HL-60 (cell line): ENCODE measurements around the gene LAMC3.

ENCODE experiments used
- DNase-seq, 2 experiments: peaks; one replicate each; pipeline ENCODE4 v3.0.0-alpha.2; 2010 to 2020; ENCODE audit warnings: low read depth in 1 of 2, low spot score in 1 of 2
- H3K27ac ChIP-seq: fragments of 250-450 bp; sonication (Bioruptor Pico); replicated peaks from 2 replicates; pipeline ENCODE4 v1.5.1; 2020; ENCODE audit warnings: mild to moderate bottlenecking, moderate library complexity
- H3K27me3 ChIP-seq: fragments of 250-450 bp; sonication (Bioruptor Pico); 2 replicates; pipeline ENCODE4 v1.5.1; 2021; ENCODE audit warnings: mild to moderate bottlenecking, moderate library complexity; ENCODE audit not compliant: insufficient read depth, poor library complexity, severe bottlenecking
- H3K4me3 ChIP-seq: replicated peaks from 2 replicates; pipeline ENCODE4 v1.5.1; 2011; ENCODE audit warnings: mild to moderate bottlenecking, control low read depth, low read length; ENCODE audit not compliant: insufficient read depth
- GABPA ChIP-seq: IDR thresholded peaks from 2 replicates; pipeline ENCODE4 v1.6.1; 2012; ENCODE audit warnings: low read depth
- POLR2AphosphoS5 ChIP-seq: IDR thresholded peaks from 2 replicates; pipeline ENCODE4 v1.6.1; 2012; ENCODE audit warnings: low read depth
- SPI1 ChIP-seq: IDR thresholded peaks from 2 replicates; pipeline ENCODE4 v1.6.1; 2012; ENCODE audit warnings: low read depth, mild to moderate bottlenecking, borderline replicate concordance
- TF ChIP-seq, protein P1 (sequence below): IDR thresholded peaks from one replicate; pipeline ENCODE4 v1.5.1; 2011; ENCODE audit warnings: low read length, control low read depth, inconsistent platforms; ENCODE audit not compliant: insufficient read depth
- TF ChIP-seq, protein P2 (sequence below): IDR thresholded peaks from 2 replicates; pipeline ENCODE4 v1.6.1; 2012; ENCODE audit warnings: low read depth; ENCODE audit not compliant: insufficient replicate concordance

The LAMC3 gene

DNA sequence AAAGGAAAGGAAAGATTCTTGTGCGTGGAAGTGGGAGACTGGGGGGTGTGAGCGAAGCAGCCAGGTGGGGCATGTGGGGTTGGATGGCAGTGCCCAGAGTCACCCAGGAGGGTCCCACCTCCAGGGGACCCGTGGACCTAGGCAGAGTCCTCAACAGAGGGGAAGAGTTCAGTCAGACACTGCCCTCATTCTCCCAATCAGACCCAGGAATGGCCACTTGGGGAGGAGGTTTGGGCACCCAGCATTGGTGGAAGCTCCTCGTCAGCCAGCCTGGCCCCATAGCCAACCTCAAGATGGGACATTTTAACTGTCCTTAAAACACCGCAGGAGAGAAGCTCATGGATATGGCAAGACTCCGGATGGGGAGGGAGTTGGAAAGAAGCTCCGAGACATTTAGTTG is 21.9 kb upstream of the LAMC3 start:
- H3K27me3 ChIP-seq: no peaks in the 10 kb centered on the region
- H3K27ac ChIP-seq: no peak overlapping the region
- TF ChIP-seq, protein P1, sequence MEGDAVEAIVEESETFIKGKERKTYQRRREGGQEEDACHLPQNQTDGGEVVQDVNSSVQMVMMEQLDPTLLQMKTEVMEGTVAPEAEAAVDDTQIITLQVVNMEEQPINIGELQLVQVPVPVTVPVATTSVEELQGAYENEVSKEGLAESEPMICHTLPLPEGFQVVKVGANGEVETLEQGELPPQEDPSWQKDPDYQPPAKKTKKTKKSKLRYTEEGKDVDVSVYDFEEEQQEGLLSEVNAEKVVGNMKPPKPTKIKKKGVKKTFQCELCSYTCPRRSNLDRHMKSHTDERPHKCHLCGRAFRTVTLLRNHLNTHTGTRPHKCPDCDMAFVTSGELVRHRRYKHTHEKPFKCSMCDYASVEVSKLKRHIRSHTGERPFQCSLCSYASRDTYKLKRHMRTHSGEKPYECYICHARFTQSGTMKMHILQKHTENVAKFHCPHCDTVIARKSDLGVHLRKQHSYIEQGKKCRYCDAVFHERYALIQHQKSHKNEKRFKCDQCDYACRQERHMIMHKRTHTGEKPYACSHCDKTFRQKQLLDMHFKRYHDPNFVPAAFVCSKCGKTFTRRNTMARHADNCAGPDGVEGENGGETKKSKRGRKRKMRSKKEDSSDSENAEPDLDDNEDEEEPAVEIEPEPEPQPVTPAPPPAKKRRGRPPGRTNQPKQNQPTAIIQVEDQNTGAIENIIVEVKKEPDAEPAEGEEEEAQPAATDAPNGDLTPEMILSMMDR: no peak
- no peak for TF ChIP-seq GABPA
- no peak for TF ChIP-seq SPI1
- TF ChIP-seq POLR2AphosphoS5: no peak
- TF ChIP-seq, protein P2, sequence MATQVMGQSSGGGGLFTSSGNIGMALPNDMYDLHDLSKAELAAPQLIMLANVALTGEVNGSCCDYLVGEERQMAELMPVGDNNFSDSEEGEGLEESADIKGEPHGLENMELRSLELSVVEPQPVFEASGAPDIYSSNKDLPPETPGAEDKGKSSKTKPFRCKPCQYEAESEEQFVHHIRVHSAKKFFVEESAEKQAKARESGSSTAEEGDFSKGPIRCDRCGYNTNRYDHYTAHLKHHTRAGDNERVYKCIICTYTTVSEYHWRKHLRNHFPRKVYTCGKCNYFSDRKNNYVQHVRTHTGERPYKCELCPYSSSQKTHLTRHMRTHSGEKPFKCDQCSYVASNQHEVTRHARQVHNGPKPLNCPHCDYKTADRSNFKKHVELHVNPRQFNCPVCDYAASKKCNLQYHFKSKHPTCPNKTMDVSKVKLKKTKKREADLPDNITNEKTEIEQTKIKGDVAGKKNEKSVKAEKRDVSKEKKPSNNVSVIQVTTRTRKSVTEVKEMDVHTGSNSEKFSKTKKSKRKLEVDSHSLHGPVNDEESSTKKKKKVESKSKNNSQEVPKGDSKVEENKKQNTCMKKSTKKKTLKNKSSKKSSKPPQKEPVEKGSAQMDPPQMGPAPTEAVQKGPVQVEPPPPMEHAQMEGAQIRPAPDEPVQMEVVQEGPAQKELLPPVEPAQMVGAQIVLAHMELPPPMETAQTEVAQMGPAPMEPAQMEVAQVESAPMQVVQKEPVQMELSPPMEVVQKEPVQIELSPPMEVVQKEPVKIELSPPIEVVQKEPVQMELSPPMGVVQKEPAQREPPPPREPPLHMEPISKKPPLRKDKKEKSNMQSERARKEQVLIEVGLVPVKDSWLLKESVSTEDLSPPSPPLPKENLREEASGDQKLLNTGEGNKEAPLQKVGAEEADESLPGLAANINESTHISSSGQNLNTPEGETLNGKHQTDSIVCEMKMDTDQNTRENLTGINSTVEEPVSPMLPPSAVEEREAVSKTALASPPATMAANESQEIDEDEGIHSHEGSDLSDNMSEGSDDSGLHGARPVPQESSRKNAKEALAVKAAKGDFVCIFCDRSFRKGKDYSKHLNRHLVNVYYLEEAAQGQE: no peak
- no peak for DNase-seq
- H3K4me3 ChIP-seq: no peak overlapping the region

DNA sequence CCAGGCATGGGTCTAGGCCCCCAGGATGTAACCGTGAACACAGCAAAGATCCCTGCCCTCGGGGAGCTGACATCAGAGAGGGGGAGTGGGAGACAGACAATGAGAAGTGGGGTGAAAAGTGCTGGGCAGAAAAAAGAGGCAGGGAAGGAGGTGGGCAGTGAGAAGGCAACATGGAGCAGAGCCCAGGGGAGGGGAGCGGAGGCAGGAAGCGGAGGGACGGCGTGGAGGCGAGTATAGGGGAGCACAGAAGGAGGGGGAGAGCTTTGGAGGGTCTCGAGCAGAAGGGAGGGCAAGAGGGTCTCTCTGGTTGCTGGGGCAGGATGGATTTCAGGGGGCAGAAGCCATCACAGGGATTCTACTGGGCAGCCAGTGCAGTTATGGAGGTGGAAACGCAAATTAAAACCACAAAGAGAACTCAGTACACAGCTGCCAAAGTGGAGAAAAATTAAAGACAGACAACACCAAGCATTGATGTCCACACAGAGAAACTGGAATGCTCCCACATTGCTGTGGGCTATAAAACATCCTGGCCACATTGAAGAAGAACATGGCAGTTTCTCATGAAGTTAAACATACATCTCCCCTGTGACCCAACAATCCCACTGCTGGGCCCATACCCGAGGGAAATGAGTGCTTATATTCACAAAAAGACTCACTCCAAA is 21.1 kb upstream of the LAMC3 start:
- H3K27ac ChIP-seq: no peak overlapping the region
- TF ChIP-seq, protein P2: no peak
- no peaks in the 10 kb centered on the region for H3K27me3 ChIP-seq
- H3K4me3 ChIP-seq: no peak overlapping the region
- no peak for DNase-seq

DNA sequence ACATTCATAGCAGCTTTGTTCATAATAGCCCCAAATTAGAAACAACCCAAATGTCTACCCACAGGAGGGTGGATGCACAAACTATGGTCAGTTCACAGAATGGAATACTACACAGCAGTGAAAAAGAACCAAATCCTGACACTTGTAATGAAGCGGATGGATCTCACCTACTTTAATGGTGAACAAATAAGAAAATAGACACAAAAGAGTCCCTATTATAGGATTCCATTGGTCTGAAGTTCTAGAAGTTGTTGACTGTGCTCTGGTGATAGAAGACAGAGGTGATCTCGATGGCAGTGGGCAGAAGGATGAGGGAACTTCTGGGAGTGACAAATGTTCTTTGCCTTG is 20.6 kb upstream of the LAMC3 start:
- Histone ChIP-seq H3K4me3 (no peak overlapping the region), H3K27me3 (no peaks in the 10 kb centered on the region), H3K27ac (no peak overlapping the region)
- TF ChIP-seq, protein P2: no peak
- no peak for TF ChIP-seq POLR2AphosphoS5
- no peak for TF ChIP-seq GABPA
- DNase-seq: no peak

DNA sequence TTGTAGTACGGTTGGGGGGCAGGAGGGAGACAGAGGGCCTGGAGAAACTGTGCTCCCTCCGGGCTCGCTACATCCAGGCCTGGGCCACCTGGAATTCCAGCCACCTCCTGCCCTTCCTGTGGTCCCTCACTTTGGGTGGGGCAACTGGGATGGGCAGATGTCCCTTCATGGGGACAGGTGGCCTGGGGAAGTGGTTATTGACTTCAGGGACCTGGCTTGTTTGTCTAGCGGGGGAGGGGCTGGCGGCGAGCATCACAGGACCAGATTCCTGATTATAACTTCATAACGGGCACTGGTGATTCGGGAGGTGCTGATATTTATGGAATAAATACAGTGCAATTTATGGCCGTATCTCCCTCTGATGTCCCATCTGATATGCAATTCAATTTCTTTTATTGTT is 20.1 kb upstream of the LAMC3 start:
- TF ChIP-seq POLR2AphosphoS5 (no peak), GABPA (no peak)
- TF ChIP-seq, protein P2: no peak
- no peak for DNase-seq
- H3K4me3 ChIP-seq: no peak overlapping the region
- H3K27me3 ChIP-seq: no peaks in the 10 kb centered on the region
- H3K27ac ChIP-seq: no peak overlapping the region
